ENCODE results near the gene NSD2. TPM values are rescaled to one million over a fixed set of nuclear protein-coding genes. Genes with fewer than 3 reads are reported as not detected.

Gene NSD2
- polyA plus RNA-seq, 1 donor (not counting 4 experiments of a cell fraction or from before 2014, with no cell fraction given), result 22.6 TPM

DNA sequence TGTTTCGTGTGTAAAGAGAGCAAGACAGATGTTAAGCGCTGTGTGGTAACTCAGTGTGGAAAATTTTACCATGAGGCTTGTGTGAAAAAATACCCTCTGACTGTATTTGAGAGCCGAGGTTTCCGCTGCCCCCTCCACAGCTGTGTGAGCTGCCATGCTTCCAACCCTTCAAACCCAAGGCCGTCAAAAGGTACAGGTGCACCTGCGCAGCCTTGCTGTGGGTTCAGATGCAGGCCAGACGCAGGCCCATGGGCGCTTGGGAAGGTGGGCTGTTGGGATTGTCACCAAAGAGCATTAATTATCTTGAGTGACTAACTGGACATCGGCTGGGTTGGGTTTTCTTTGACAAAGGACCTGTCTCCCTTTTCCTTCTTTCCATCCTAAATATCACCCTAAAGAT lies 82.1 kb downstream of the NSD2 start:
- H3K27ac ChIP-seq (ENCODE audit: control insufficient read depth, insufficient read depth, low read length), result no peak overlapping the region
- no peak overlapping the region for H2AFZ ChIP-seq (ENCODE audit: control insufficient read depth, low read length)
- no peaks in the 10 kb centered on the region for H4K20me1 ChIP-seq (ENCODE audit: control insufficient read depth, extremely low read depth, insufficient read depth, low read length)
- no peak for DNase-seq (ENCODE audit: low read depth, low spot score)
- no peaks in the 10 kb centered on the region for H3K9me3 ChIP-seq (ENCODE audit: control insufficient read depth, low read depth, low read length)
- FAIRE-seq, result no peak
- TF ChIP-seq EZH2 (IDR thresholded peaks at IDR 0.05; ENCODE audit: low read length), result no peak
- TF ChIP-seq, protein P1, sequence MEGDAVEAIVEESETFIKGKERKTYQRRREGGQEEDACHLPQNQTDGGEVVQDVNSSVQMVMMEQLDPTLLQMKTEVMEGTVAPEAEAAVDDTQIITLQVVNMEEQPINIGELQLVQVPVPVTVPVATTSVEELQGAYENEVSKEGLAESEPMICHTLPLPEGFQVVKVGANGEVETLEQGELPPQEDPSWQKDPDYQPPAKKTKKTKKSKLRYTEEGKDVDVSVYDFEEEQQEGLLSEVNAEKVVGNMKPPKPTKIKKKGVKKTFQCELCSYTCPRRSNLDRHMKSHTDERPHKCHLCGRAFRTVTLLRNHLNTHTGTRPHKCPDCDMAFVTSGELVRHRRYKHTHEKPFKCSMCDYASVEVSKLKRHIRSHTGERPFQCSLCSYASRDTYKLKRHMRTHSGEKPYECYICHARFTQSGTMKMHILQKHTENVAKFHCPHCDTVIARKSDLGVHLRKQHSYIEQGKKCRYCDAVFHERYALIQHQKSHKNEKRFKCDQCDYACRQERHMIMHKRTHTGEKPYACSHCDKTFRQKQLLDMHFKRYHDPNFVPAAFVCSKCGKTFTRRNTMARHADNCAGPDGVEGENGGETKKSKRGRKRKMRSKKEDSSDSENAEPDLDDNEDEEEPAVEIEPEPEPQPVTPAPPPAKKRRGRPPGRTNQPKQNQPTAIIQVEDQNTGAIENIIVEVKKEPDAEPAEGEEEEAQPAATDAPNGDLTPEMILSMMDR (optimal IDR thresholded peaks at IDR 0.05 in 1 of 3, IDR thresholded peaks at IDR 0.05 in 1 of 3, conservative IDR thresholded peaks at IDR 0.05 in 1 of 3; ENCODE audit: extremely low read depth in 1 of 3, insufficient read depth in 2 of 3, low read length in 3 of 3), result no peak
- H3K4me3 ChIP-seq (ENCODE audit: control insufficient read depth in 2 of 3, extremely low read depth in 1 of 3, insufficient read depth in 2 of 3, low read depth in 1 of 3, low read length in 3 of 3), result no peak overlapping the region
- H3K36me3 ChIP-seq (ENCODE audit: control insufficient read depth in 2 of 2, extremely low read depth in 1 of 2, insufficient read depth in 2 of 2, low read length in 2 of 2), result peaks cover 6 to 36% of the 10 kb centered on the region in 2 experiments
- H3K27me3 ChIP-seq (ENCODE audit: control insufficient read depth, extremely low read depth, insufficient read depth, low read length), result no peaks in the 10 kb centered on the region
- peaks cover 2% of the 10 kb centered on the region for H3K79me2 ChIP-seq (ENCODE audit: control insufficient read depth, insufficient read depth, low read length)
- no peak overlapping the region for H3K9ac ChIP-seq (ENCODE audit: control insufficient read depth, extremely low read depth, insufficient read depth, low read length)
- no peak overlapping the region for H3K4me2 ChIP-seq (ENCODE audit: control insufficient read depth, extremely low read depth, insufficient read depth, low read depth, low read length)
- H3K9me1 ChIP-seq (ENCODE audit: control insufficient read depth, extremely low read depth, insufficient read depth, low read length), result no peaks in the 10 kb centered on the region
- H3K4me1 ChIP-seq (ENCODE audit: control insufficient read depth, extremely low read depth, insufficient read depth, low read length), result no peaks in the 10 kb centered on the region
- dilution Hi-C loops (cut with MboI; ENCODE audit: extremely low pct_ligation_motif_present, low sequenced_read_pairs), result loop anchor here (10.0 kb wide), 1 partner anchor 61 kb away; no protein-coding TSS in a partner anchor

DNA sequence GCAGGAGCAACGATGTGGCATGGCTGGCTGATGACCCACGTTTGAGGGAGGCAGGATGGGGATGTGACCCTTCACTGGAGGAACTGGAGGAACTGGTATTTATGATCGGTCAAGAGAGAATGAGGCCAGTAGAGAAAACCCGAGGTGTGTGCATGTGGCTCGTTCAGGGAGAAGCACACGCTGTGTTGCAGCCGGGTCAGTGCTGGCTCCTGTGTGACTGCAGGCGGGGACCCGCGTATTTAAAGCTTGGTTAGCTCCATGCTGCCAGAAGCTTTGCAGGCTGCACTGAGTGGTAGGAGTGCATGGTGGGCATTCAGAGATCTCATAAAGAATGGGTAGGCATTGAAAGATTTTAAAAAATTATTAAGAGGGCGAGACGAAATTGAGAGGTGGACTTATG lies 85.4 kb downstream of the NSD2 start:
- no peak overlapping the region for H3K27ac ChIP-seq (ENCODE audit: control insufficient read depth, insufficient read depth, low read length)
- H2AFZ ChIP-seq (ENCODE audit: control insufficient read depth, low read length), result no peak overlapping the region
- no peak overlapping the region for H3K4me3 ChIP-seq (ENCODE audit: control insufficient read depth in 2 of 3, extremely low read depth in 1 of 3, insufficient read depth in 2 of 3, low read depth in 1 of 3, low read length in 3 of 3)
- H3K9me1 ChIP-seq (ENCODE audit: control insufficient read depth, extremely low read depth, insufficient read depth, low read length), result no peaks in the 10 kb centered on the region
- H3K36me3 ChIP-seq (ENCODE audit: control insufficient read depth in 2 of 2, extremely low read depth in 1 of 2, insufficient read depth in 2 of 2, low read length in 2 of 2), result peaks cover 7 to 55% of the 10 kb centered on the region in 2 experiments
- H3K9me3 ChIP-seq (ENCODE audit: control insufficient read depth, low read depth, low read length), result no peaks in the 10 kb centered on the region
- no peaks in the 10 kb centered on the region for H4K20me1 ChIP-seq (ENCODE audit: control insufficient read depth, extremely low read depth, insufficient read depth, low read length)
- H3K4me2 ChIP-seq (ENCODE audit: control insufficient read depth, extremely low read depth, insufficient read depth, low read depth, low read length), result no peak overlapping the region
- FAIRE-seq, result no peak
- H3K9ac ChIP-seq (ENCODE audit: control insufficient read depth, extremely low read depth, insufficient read depth, low read length), result no peak overlapping the region
- H3K27me3 ChIP-seq (ENCODE audit: control insufficient read depth, extremely low read depth, insufficient read depth, low read length), result no peaks in the 10 kb centered on the region
- DNase-seq (ENCODE audit: low read depth, low spot score), result no peak
- no peaks in the 10 kb centered on the region for H3K4me1 ChIP-seq (ENCODE audit: control insufficient read depth, extremely low read depth, insufficient read depth, low read length)
- TF ChIP-seq EZH2 (IDR thresholded peaks at IDR 0.05; ENCODE audit: low read length), result no peak
- TF ChIP-seq, protein P1 (optimal IDR thresholded peaks at IDR 0.05 in 1 of 3, IDR thresholded peaks at IDR 0.05 in 1 of 3, conservative IDR thresholded peaks at IDR 0.05 in 1 of 3; ENCODE audit: extremely low read depth in 1 of 3, insufficient read depth in 2 of 3, low read length in 3 of 3), result no peak
- dilution Hi-C loops (cut with MboI; ENCODE audit: extremely low pct_ligation_motif_present, low sequenced_read_pairs), result loop anchor here (10.0 kb wide), 1 partner anchor 58 kb away; no protein-coding TSS in a partner anchor
- H3K79me2 ChIP-seq (ENCODE audit: control insufficient read depth, insufficient read depth, low read length), result peaks cover 2% of the 10 kb centered on the region
